NCI-H524 treated with DMSO at 0.1 percent for 48 hours (cell line): ENCODE results near the gene STRIP1.
"Not testable (repeated sequence)": the region's sequence is repeated elsewhere in the genome, so short reads cannot be mapped to it uniquely, and the experiment has no call there.

Experiments
- DNase-seq: peaks from one replicate; lab custom pipeline; 2025; lab: John Stamatoyannopoulos, UW

The STRIP1 gene

DNA sequence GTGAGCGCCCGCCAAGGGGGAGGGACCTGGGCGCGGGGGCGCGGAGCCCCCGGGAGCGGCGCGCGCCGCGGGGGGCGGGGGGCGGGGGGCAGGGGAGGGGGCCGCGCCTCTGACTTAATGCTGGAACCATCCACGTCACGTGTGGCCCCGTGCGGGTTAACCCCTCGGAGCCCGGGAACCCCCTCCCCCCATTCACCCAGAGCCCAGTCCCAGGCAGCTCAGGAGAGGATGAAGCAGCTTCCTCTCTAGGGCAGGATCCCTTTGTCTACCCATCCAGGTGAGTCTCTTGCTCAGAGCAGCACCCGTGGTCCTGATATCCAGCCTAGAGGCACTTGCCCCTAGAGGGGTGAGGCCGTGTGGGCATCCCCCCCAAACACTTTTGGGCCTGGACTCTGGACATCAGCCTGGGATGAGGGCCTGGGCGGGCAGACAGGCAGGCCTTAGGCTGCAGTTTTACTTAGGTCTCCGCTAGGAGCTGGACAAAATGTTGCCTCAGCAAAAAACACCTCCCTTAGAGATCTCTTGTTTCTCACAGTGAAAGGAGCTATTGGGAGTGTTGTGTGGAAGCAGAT is 36.3 kb downstream of the STRIP1 start, which contains the start of gene ALX3:
Gene ALX3, minus strand, starts transcription at position 2 of the 572 bp plus-strand sequence. CDS start 60 bp downstream, outside the sequence.
- DNase-seq, result no peak

- DNase-seq, result no peak
Observed at GRCh38 chr1:110074166-110074565, 39.7 kb downstream of the STRIP1 start.

GRCh38 chr1:110076789-110077500 is 42.5 kb downstream of the STRIP1 start:
- no peak for DNase-seq

DNA sequence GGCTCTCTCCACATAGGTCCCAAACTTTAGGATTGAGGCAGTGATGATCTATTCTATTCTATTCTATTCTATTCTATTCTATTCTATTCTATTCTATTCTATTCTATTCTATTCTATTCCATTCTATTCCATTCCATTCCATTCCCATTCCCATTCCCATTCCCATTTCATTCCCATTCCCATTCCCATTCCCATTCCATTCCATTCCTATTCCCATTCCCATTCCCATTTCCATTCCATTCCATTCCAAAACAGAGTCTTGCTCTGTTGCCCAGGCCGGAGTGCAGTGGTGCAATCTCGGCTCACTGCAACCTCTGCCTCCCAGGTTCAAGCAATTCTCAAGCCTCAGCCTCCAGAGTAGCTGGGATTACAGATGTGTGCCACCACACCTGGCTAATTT is 45.6 kb downstream of the STRIP1 start:
- DNase-seq, result not testable (repeated sequence)

- no peak for DNase-seq
Observed at GRCh38 chr1:110081061-110081460, 46.6 kb downstream of the STRIP1 start.

GRCh38 chr1:110082477-110082876 is 48.1 kb downstream of the STRIP1 start:
- DNase-seq, result no peak

GRCh38 chr1:110083061-110083865 is 48.8 kb downstream of the STRIP1 start:
- DNase-seq, result no peak

DNA sequence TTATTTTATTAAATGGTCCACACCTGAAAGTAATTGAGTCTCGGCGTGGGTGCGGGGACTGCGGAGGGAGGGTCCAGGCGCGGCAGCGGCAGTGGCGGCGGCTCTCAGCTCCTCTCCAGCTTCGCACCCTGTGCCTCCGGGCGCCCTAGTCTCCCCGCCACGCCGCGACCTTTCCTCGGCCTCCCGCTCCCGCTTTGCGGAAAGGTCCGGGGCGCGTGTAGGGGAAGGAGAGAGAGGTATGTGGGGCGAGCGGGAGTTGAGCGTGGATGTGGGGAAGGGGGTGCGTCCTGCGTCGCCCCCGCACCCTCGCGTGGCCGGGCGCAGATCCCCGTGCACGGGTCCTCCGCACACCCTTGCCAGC is 49.4 kb downstream of the STRIP1 start:
- no peak for DNase-seq

DNA sequence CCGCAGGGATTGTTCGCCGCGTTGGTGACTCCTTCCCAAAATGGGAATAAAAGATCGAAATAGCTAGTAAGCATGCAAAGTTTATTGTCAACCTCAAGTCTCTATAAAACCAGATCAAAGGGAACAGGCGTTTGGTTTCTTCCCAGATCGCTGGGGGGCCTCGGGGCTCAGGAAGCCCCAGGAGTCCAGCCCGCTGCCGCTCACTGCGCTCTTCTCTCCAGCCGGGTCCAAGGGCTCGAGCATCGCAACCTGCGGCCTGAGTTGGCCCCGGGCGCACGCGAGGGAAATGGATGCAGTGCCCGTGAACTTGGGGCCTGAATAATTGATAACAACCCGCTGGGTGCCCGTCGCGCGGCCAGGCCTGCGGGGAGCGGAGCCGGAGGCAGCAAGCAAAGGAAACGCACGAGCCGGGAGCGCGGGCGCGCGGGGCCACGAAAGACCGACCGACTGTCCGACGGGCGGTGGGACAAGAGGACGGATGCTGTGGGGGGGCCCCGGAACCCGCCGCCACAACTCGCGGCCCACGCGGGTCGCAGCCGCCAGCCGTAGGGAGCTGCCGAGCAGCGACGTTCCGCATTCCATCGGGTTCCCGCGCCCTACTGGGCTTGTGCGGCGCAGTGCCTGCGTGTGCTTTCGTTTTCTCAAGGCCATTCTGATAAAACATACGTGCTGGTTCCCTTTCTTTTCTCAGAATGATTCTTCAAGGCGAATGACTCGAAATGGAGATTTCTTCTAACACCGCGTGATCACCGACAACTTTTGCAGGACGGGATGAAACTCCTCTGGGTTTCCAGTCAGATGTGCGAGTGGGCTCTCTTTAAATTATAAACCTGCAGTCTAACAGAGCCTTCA is 50.0 kb downstream of the STRIP1 start:
- DNase-seq, result no peak

DNA sequence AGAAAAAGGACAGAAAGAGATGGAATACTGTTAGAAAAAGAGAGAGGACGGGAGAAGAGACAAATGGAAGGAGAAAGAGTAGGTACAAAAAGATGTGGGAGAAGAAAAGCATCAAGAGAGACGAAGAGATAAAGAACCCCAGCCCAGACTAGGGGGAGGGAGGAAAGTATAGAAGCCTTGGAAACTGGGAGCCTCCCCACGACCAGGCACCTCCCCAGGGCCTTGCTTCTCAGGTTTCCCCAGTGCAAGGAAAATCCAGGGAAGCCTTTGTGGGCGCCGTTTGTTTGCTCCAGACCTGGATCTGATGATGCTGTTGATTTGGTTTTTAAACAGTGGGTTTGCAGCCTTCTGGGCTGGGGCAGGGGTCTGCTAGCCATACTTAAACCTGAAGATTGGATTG is 51.2 kb downstream of the STRIP1 start:
- no peak for DNase-seq

- no peak for DNase-seq
Observed at GRCh38 chr1:110086961-110087360, 52.5 kb downstream of the STRIP1 start.

DNA sequence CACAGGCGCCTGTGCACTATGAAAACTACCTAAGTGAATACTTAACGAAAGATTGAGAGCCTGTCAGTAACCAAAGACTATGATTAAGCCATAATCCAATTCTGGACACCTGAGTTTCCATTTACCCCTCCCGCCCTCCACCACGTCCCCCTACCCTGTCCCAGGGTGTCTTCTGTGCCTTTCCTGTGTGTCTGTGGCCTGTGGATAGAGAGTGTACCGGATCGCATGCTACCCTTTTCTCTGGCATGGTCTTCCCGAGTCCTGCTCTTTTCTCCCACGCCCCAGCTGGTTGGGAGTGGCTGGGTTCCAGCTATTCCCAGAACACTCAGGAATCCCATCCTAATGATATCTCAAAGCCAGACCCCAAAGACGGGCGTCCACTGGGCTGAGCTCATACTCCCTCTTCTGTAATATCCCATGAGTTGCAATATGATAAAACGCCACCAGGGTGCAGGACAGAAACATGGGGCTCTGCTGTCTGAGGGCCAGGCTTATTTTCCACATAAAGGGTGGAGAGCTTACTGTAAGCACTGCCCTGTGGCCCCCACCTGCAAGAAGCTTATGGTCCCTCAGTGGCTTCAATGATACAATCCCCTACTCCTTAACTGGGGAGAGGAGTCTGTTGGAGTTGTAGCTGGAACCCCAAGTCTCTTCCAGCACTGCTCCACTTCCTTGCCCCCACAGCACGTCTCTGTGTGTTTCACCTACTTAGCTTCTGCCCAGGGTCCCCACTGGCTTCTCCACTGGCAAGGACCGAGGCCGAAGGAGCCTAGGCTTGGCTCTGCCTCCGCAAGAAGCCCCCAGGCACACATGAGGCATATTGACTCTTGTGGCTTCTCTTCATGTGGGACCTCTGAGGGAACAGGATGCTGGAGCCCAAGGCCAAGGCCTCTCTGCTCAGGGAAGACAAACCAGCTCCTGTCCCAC is 53.7 kb downstream of the STRIP1 start:
- DNase-seq, result no peak

- no peak for DNase-seq
Observed at GRCh38 chr1:110088739-110089316, 54.4 kb downstream of the STRIP1 start.

DNA sequence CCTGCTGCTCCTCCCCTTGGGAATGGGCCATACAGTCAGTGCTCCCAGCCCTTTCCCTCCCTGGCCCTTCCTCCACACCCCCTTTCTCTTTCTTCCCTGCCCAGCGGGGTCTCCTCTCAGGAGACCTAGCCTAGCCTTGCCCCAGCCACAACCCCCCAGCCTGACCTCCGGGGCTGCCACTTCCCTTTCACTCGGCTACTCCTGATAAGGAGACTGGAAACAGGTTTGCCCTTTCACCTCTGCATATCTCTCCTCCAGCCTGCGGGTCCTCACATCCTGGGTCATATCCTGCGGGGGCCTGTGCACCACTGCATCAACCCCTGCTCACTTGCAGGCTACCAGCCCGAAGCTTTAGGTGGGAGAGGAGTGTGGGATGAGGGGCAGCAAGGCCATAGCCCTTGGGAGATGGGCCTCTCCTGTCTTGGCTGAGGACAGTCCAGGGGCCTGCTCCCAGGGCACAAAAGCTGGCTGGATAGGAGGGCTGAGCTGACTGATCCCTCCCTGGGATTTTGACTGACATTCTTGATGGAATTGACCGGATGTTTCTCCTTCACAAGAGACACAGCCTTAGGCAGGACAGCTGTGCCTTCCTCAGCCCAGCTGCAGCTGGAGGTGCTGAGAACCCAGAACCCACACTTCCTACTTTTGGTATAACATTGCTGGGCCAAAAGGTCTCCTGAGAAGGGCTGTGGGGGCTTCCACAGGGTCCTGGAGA is 55.3 kb downstream of the STRIP1 start:
- no peak for DNase-seq

DNA sequence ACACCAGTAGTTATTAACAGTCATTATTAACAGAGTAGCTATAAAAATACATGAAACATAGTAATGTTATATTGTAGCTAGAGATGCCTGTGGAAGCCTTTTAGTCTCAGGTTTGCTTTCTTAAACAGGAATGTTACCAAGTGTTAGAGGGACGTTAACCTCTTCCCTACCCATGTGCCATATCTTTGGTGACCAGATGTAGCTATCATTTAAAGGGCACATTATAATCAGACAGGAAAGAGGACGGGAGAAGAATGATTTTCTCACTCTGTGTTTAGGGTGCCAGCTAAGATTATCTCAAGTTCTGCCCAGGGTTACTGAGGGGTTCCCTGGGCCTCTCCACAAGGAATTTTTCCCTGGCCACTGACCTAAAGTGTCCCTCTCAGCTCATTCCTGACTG is 57.0 kb downstream of the STRIP1 start:
- DNase-seq, result no peak

- no peak for DNase-seq
Observed at GRCh38 chr1:110091791-110092190, 57.4 kb downstream of the STRIP1 start.

DNA sequence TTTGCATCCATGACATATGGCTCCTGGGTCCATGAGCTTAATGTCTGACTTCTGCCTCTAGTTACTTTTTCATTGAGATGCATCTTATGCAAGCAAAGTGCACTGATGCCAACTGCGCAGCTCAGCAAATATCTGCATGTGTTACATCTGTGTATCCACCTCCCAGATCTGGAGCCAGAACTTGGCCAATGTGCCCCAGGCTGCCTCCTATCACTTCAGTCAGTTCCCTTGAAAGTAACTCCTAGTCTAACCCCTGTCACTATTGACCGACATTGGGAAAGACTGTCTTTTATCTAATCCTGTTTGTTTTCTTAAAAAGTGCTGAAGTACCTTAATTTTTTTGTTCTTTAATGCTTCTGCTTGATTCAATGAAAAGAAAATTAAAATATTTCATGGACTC is 58.6 kb downstream of the STRIP1 start:
- DNase-seq, result no peak

DNA sequence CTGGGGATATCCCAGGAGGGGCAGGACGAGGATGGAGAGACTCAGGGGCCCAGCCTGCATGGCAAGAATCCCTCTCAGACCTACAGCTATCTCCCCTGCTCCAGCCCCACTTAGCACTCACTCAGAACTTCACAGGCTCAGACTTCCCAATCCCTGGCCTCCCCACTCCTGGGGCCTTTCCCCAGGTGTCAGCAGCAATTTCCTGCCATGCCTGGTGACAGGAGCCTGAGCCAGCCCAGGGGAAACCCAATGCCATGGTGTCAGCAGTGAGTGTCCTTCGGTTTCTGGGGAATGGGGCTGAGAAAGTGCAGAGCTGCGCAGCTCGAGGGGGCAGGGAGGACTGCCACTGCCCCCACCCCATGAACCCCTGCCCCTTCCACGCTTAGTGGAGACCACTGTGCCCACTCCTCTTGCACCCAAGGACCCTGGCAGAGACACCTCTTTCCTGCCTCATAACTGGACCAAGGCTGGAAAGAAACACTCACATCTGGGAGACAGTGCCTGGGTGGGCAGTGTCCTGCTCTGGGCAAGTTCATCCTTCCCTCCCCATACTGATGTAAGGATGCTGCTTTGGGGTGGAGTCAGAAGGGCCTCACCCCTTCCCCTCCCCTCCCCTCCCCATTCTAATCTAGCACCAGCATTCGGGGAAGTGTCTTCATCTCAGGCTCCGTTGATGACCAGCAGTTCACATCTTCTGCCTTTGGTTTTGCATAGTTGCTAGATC is 60.7 kb downstream of the STRIP1 start:
- DNase-seq, result no peak

DNA sequence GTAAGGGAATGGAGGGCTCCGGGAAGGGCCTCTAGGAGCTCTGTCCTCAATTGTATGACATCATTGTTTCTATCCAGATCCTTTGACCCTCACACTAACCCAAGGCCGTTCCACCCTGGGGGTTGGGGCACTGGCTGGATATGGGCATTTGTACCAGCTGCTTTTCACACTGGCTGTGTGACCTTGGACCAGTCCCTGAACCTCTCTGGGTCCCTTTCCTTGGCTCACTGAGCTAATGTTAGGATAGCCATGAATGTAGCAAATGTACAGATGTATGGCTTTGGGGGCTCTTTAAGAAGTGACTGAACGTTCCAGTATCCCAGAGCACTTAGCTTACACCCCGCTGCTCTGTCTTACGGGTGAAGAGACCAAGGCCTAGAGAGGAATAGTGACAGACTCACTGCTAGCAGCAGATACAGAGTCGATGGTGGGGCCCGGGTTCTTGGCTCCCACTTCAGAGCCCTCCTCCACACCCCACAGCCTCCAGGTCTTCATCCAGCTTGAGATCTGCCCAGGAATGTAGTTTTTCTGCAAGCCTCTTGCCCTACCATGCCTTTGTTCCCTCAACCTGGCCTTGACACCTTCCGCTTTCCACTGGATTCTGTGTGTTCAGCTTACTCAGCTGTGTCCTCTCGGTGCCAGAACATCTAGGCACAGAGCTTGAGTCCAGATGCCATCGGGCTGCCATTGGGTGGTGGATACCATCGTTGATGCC is 63.2 kb downstream of the STRIP1 start:
- DNase-seq, result no peak
